ENCODE results near the gene IRF6.
"Not testable (repeated sequence)": the region's sequence is repeated elsewhere in the genome, so short reads cannot be mapped to it uniquely, and the experiment has no call there.

Gene IRF6

GRCh38 chr1:209797978-209798639, 7.8 kb downstream of the IRF6 start:
- no peak for TF ChIP-seq JUND (IDR thresholded peaks at IDR 0.05; ENCODE audit: low read depth)
- DNase-seq (ENCODE audit: low read depth in 1 of 2, low spot score in 1 of 2) = no peak
- in situ Hi-C loops (cut with HindIII; ENCODE audit: low pct_unique_long_range_greater_than_20kb, low sequenced_read_pairs) = no loop called here

GRCh38 chr1:209793711-209794110, 12.2 kb downstream of the IRF6 start:
- DNase-seq (ENCODE audit: low read depth in 1 of 2, low spot score in 1 of 2); in situ Hi-C loops (cut with HindIII; ENCODE audit: low pct_unique_long_range_greater_than_20kb, low sequenced_read_pairs): not testable (repeated sequence)

GRCh38 chr1:209791920-209792319, 14.0 kb downstream of the IRF6 start:
- no peak for TF ChIP-seq JUND (IDR thresholded peaks at IDR 0.05; ENCODE audit: low read depth)
- in situ Hi-C loops (cut with HindIII; ENCODE audit: low pct_unique_long_range_greater_than_20kb, low sequenced_read_pairs) = no loop called here
- no peak for DNase-seq (ENCODE audit: low read depth in 1 of 2, low spot score in 1 of 2)

GRCh38 chr1:209790286-209791193, 15.4 kb downstream of the IRF6 start:
- DNase-seq (ENCODE audit: low read depth in 1 of 2, low spot score in 1 of 2) = no peak

GRCh38 chr1:209789245-209789644, 16.7 kb downstream of the IRF6 start:
- DNase-seq (ENCODE audit: low read depth in 1 of 2, low spot score in 1 of 2) = no peak
- TF ChIP-seq JUND (IDR thresholded peaks at IDR 0.05; ENCODE audit: low read depth) = no peak
- in situ Hi-C loops (cut with HindIII; ENCODE audit: low pct_unique_long_range_greater_than_20kb, low sequenced_read_pairs) = no loop called here

More at GRCh38 chr1:209790286-209791193, 15.4 kb downstream of the IRF6 start:
- in situ Hi-C loops (cut with HindIII; ENCODE audit: low pct_unique_long_range_greater_than_20kb, low sequenced_read_pairs) = no loop called here
- TF ChIP-seq JUND (IDR thresholded peaks at IDR 0.05; ENCODE audit: low read depth) = no peak

GRCh38 chr1:209787551-209787950, 18.4 kb downstream of the IRF6 start:
- peak in 1 of 2 experiments; percentile 84 for DNase-seq (ENCODE audit: low read depth in 1 of 2, low spot score in 1 of 2)
- TF ChIP-seq JUND (IDR thresholded peaks at IDR 0.05; ENCODE audit: low read depth) = no peak
- in situ Hi-C loops (cut with HindIII; ENCODE audit: low pct_unique_long_range_greater_than_20kb, low sequenced_read_pairs) = no loop called here

- no peak for TF ChIP-seq JUND (IDR thresholded peaks at IDR 0.05; ENCODE audit: low read depth)
- in situ Hi-C loops (cut with HindIII; ENCODE audit: low pct_unique_long_range_greater_than_20kb, low sequenced_read_pairs) = no loop called here
- DNase-seq (ENCODE audit: low read depth in 1 of 2, low spot score in 1 of 2) = no peak
Observed at GRCh38 chr1:209786146-209786545, 19.8 kb downstream of the IRF6 start.

GRCh38 chr1:209785592-209785991, 20.4 kb downstream of the IRF6 start:
- no peak for TF ChIP-seq JUND (IDR thresholded peaks at IDR 0.05; ENCODE audit: low read depth)
- DNase-seq (ENCODE audit: low read depth in 1 of 2, low spot score in 1 of 2) = no peak
- in situ Hi-C loops (cut with HindIII; ENCODE audit: low pct_unique_long_range_greater_than_20kb, low sequenced_read_pairs) = no loop called here

- TF ChIP-seq JUND (IDR thresholded peaks at IDR 0.05; ENCODE audit: low read depth) = 0 out of 2 replicates have a peak, but pooled peaks have one; percentile 11
- in situ Hi-C loops (cut with HindIII; ENCODE audit: low pct_unique_long_range_greater_than_20kb, low sequenced_read_pairs) = no loop called here
- DNase-seq (ENCODE audit: low read depth in 1 of 2, low spot score in 1 of 2) = peak; percentile 92 to 99
Observed at GRCh38 chr1:209784265-209785169, 21.4 kb downstream of the IRF6 start, which contains the start of gene C1orf74. TSS of gene C1orf74 (minus strand) at chr1:209784559. CDS start at chr1:209783634, 925 bp downstream.

- no peak for DNase-seq (ENCODE audit: low read depth in 1 of 2, low spot score in 1 of 2)
- in situ Hi-C loops (cut with HindIII; ENCODE audit: low pct_unique_long_range_greater_than_20kb, low sequenced_read_pairs) = no loop called here
- TF ChIP-seq JUND (IDR thresholded peaks at IDR 0.05; ENCODE audit: low read depth) = no peak
Observed at GRCh38 chr1:209783386-209783785, 22.6 kb downstream of the IRF6 start.

GRCh38 chr1:209780268-209780667, 25.7 kb downstream of the IRF6 start:
- TF ChIP-seq JUND (IDR thresholded peaks at IDR 0.05; ENCODE audit: low read depth) = no peak

GRCh38 chr1:209778102-209778501, 27.8 kb downstream of the IRF6 start:
- in situ Hi-C loops (cut with HindIII; ENCODE audit: low pct_unique_long_range_greater_than_20kb, low sequenced_read_pairs) = no loop called here
- no peak for TF ChIP-seq JUND (IDR thresholded peaks at IDR 0.05; ENCODE audit: low read depth)
- no peak for DNase-seq (ENCODE audit: low read depth in 1 of 2, low spot score in 1 of 2)

More at GRCh38 chr1:209780268-209780667, 25.7 kb downstream of the IRF6 start:
- DNase-seq (ENCODE audit: low read depth in 1 of 2, low spot score in 1 of 2) = no peak
- in situ Hi-C loops (cut with HindIII; ENCODE audit: low pct_unique_long_range_greater_than_20kb, low sequenced_read_pairs) = no loop called here

Data from T47D (cell line).